ENCODE measurements around the gene AFAP1L1. TPM values are rescaled to one million over a fixed set of nuclear protein-coding genes. Genes with fewer than 3 reads are reported as not detected.

AFAP1L1 gene
- total RNA-seq, 1 experiment from 2014 or later: 15.2 TPM

GRCh38 chr5:149298842-149299404 is 27.3 kb downstream of the AFAP1L1 start:
- intact Hi-C loops (cut with micrococcal nuclease; ENCODE audit: unreplicated experiment) (no loop called here), in situ Hi-C loops (cut with HindIII; ENCODE audit: low pct_unique_long_range_greater_than_20kb, low sequenced_read_pairs) (no loop called here)
- no peak for ATAC-seq
- DNase-seq (ENCODE audit: low read depth, low spot score): no peak
- Histone ChIP-seq H3K27me3 (ENCODE audit: control insufficient read depth, insufficient read depth, low read length) (no peaks in the 10 kb centered on the region), H3K4me1 (ENCODE audit: control insufficient read depth, insufficient read depth, low read length) (no peaks in the 10 kb centered on the region), H3K4me3 (ENCODE audit: low read depth in 2 of 2, low read length in 2 of 2) (no peak overlapping the region), H3K36me3 (ENCODE audit: control insufficient read depth, insufficient read depth, low read length) (no peaks in the 10 kb centered on the region), H3K9me3 (ENCODE audit: control insufficient read depth, insufficient read depth, low read depth, low read length) (no peaks in the 10 kb centered on the region), H3K27ac (ENCODE audit: low read length) (no peak overlapping the region)
- TF ChIP-seq TCF7L2 (IDR thresholded peaks at IDR 0.05; ENCODE audit: low read depth, low read length) (no peak), SIN3A (IDR thresholded peaks at IDR 0.05; ENCODE audit: borderline replicate concordance, insufficient read depth, low read depth, low read length) (no peak)
- no TSS peak for BruUV-seq (replicated peaks)
- CTCF ChIA-PET: no interaction called here
- POLR2A ChIA-PET: no interaction called here

GRCh38 chr5:149299451-149300054 is 27.9 kb downstream of the AFAP1L1 start:
- DNase-seq (ENCODE audit: low read depth, low spot score): no peak
- no peak; the same call in 1 of the 2 replicates for ATAC-seq
- no TSS peak for BruUV-seq (replicated peaks)
- Histone ChIP-seq H3K27ac (ENCODE audit: low read length) (no peak overlapping the region), H3K4me3 (ENCODE audit: low read depth in 2 of 2, low read length in 2 of 2) (no peak overlapping the region), H3K9me3 (ENCODE audit: control insufficient read depth, insufficient read depth, low read depth, low read length) (no peaks in the 10 kb centered on the region), H3K27me3 (ENCODE audit: control insufficient read depth, insufficient read depth, low read length) (no peaks in the 10 kb centered on the region), H3K36me3 (ENCODE audit: control insufficient read depth, insufficient read depth, low read length) (no peaks in the 10 kb centered on the region), H3K4me1 (ENCODE audit: control insufficient read depth, insufficient read depth, low read length) (no peaks in the 10 kb centered on the region)
- intact Hi-C loops (cut with micrococcal nuclease; ENCODE audit: unreplicated experiment): no loop called here
- ChIA-PET CTCF (interaction anchor here (0.8 kb wide), 1 partner anchor 69 kb away, joined by 3 read pairs; no protein-coding TSS in a partner anchor), POLR2A (no interaction called here)
- in situ Hi-C loops (cut with HindIII; ENCODE audit: low pct_unique_long_range_greater_than_20kb, low sequenced_read_pairs): no loop called here
- TF ChIP-seq TCF7L2 (IDR thresholded peaks at IDR 0.05; ENCODE audit: low read depth, low read length) (no peak), CTCF (IDR thresholded peaks at IDR 0.05) (no peak), POLR2AphosphoS5 (IDR thresholded peaks at IDR 0.05; ENCODE audit: low read depth, low read length) (no peak), SIN3A (IDR thresholded peaks at IDR 0.05; ENCODE audit: borderline replicate concordance, insufficient read depth, low read depth, low read length) (no peak)
- TF ChIP-seq, protein P1, sequence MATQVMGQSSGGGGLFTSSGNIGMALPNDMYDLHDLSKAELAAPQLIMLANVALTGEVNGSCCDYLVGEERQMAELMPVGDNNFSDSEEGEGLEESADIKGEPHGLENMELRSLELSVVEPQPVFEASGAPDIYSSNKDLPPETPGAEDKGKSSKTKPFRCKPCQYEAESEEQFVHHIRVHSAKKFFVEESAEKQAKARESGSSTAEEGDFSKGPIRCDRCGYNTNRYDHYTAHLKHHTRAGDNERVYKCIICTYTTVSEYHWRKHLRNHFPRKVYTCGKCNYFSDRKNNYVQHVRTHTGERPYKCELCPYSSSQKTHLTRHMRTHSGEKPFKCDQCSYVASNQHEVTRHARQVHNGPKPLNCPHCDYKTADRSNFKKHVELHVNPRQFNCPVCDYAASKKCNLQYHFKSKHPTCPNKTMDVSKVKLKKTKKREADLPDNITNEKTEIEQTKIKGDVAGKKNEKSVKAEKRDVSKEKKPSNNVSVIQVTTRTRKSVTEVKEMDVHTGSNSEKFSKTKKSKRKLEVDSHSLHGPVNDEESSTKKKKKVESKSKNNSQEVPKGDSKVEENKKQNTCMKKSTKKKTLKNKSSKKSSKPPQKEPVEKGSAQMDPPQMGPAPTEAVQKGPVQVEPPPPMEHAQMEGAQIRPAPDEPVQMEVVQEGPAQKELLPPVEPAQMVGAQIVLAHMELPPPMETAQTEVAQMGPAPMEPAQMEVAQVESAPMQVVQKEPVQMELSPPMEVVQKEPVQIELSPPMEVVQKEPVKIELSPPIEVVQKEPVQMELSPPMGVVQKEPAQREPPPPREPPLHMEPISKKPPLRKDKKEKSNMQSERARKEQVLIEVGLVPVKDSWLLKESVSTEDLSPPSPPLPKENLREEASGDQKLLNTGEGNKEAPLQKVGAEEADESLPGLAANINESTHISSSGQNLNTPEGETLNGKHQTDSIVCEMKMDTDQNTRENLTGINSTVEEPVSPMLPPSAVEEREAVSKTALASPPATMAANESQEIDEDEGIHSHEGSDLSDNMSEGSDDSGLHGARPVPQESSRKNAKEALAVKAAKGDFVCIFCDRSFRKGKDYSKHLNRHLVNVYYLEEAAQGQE (IDR thresholded peaks at IDR 0.05; ENCODE audit: insufficient read depth in 1 of 2, low read depth in 2 of 2, low read length in 1 of 2): no peak

GRCh38 chr5:149300441-149300840 is 28.8 kb downstream of the AFAP1L1 start:
- in situ Hi-C loops (cut with HindIII; ENCODE audit: low pct_unique_long_range_greater_than_20kb, low sequenced_read_pairs) (no loop called here), intact Hi-C loops (cut with micrococcal nuclease; ENCODE audit: unreplicated experiment) (no loop called here)
- POLR2A ChIA-PET: no interaction called here
- Histone ChIP-seq H3K27ac (ENCODE audit: low read length) (no peak overlapping the region), H3K9me3 (ENCODE audit: control insufficient read depth, insufficient read depth, low read depth, low read length) (no peaks in the 10 kb centered on the region), H3K36me3 (ENCODE audit: control insufficient read depth, insufficient read depth, low read length) (no peaks in the 10 kb centered on the region), H3K4me3 (ENCODE audit: low read depth in 2 of 2, low read length in 2 of 2) (no peak overlapping the region), H3K4me1 (ENCODE audit: control insufficient read depth, insufficient read depth, low read length) (no peaks in the 10 kb centered on the region), H3K27me3 (ENCODE audit: control insufficient read depth, insufficient read depth, low read length) (no peaks in the 10 kb centered on the region)
- CTCF ChIA-PET: interaction anchor here (0.8 kb wide), 1 partner anchor 68 kb away, joined by 3 read pairs; no protein-coding TSS in a partner anchor
- ATAC-seq (no peak), DNase-seq (ENCODE audit: low read depth, low spot score) (no peak)
- no TSS peak for BruUV-seq (replicated peaks)
- TF ChIP-seq POLR2AphosphoS5 (IDR thresholded peaks at IDR 0.05; ENCODE audit: low read depth, low read length): no peak
- TF ChIP-seq TCF7L2 (IDR thresholded peaks at IDR 0.05; ENCODE audit: low read depth, low read length): no peak
- no peak for TF ChIP-seq SIN3A (IDR thresholded peaks at IDR 0.05; ENCODE audit: borderline replicate concordance, insufficient read depth, low read depth, low read length)
- no peak for TF ChIP-seq CTCF (IDR thresholded peaks at IDR 0.05)
- TF ChIP-seq, protein P1 (IDR thresholded peaks at IDR 0.05; ENCODE audit: insufficient read depth in 1 of 2, low read depth in 2 of 2, low read length in 1 of 2): no peak
